Keratinocyte (primary cell): ENCODE results near the gene BCO1.

ENCODE experiments used
- EZH2 ChIP-seq: IDR thresholded peaks from one replicate; pipeline ENCODE4 v1.6.1; 2012; ENCODE audit warnings: inconsistent platforms, mild to moderate bottlenecking, low read length, moderate library complexity
- TF ChIP-seq, protein P1 (sequence below), 3 experiments: IDR thresholded peaks in 1 of 3; conservative IDR thresholded peaks in 1 of 3; optimal IDR thresholded peaks in 1 of 3; 2 replicates in 2 of 3; 3 replicates in 1 of 3; pipeline versions ENCODE3 to v1.5.1; 2011; ENCODE audit warnings: low read length in 3 of 3, mild to moderate bottlenecking in 3 of 3, moderate library complexity in 2 of 3, control low read depth in 1 of 3, inconsistent platforms in 1 of 3; ENCODE audit not compliant: insufficient read depth in 2 of 3; ENCODE audit errors: extremely low read depth in 1 of 3

DNA sequence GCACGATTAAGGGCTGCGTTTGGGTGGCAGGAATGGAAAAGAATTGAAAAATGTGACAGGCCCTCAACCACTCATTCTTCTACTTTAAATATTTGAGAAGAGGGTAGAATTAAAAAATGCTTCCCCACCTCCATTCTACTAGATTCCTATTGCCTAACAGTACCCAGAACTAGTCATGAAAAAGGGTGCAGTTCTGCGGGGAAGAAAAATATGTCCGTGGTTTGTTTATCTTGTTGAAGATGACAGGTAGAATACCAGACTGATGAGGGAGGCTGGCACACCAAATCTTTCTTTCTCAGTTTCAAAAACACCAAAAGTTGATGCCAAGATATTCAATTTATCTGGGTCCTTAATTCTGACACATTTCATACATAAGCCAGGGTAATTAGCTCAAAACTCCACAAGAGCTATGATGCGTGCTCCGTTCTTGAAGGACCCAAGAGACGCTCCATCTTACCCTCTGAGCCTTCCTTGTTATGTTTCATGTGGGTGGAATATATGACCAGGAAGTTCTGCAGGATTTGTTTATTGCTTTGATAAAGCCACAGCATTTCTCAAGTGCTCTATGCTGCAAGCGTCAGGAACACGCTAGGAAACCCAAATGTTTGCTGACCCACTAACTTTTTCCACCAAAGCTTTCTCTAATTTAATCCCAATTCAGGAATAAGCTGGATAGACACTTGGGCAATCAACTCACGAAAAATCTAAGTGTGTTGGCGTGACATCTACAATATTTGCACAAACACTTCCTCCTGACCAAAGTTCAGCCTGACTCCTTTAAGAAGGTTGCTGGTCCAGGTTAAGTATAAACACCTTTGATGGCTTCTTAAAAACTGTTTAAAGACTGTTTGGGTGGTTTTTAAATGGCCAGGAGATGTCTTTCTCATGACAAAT lies 55.7 kb downstream of the BCO1 start:
- TF ChIP-seq, protein P1, sequence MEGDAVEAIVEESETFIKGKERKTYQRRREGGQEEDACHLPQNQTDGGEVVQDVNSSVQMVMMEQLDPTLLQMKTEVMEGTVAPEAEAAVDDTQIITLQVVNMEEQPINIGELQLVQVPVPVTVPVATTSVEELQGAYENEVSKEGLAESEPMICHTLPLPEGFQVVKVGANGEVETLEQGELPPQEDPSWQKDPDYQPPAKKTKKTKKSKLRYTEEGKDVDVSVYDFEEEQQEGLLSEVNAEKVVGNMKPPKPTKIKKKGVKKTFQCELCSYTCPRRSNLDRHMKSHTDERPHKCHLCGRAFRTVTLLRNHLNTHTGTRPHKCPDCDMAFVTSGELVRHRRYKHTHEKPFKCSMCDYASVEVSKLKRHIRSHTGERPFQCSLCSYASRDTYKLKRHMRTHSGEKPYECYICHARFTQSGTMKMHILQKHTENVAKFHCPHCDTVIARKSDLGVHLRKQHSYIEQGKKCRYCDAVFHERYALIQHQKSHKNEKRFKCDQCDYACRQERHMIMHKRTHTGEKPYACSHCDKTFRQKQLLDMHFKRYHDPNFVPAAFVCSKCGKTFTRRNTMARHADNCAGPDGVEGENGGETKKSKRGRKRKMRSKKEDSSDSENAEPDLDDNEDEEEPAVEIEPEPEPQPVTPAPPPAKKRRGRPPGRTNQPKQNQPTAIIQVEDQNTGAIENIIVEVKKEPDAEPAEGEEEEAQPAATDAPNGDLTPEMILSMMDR (optimal IDR thresholded peaks at IDR 0.05 in 1 of 3, IDR thresholded peaks at IDR 0.05 in 1 of 3, conservative IDR thresholded peaks at IDR 0.05 in 1 of 3; ENCODE audit: extremely low read depth in 1 of 3, insufficient read depth in 2 of 3, low read length in 3 of 3) = no peak
- no peak for TF ChIP-seq EZH2
